Measurements from ENCODE around the gene SLC19A1.

DNA sequence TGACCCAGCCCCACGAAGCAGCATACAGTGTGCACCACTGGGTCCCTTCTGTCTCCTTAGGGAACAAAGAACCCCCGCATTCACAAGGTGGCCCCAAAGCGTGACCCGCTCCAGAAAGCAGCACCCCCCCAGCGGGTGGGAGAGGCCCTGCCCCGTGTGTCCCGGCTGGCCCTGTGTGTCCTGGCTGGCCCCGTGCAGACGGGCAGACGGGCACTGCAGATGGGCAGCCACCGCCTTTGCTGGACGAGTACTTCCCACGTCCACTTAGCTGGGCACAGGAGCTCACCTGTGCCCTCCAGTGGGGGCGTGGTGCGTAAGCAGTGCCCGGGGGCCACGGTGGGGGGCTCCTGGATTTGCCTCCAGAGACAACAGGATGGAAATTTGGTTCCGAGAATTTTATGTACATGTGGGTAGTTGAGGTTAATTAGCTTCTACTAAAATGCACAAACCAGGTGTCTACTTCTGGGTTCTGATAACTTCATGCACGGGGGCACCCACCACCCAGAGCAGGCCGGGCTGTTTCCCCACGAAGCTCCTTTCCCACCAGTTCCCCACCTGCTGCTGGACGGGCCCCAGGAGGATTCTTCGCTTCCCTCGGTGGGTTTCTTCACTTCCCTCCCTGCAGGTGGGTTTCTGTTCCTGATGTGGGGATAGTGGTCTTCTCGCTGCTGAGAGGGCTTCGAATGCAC lies 33.2 kb upstream of the SLC19A1 start:
- TF ChIP-seq POLR2AphosphoS5 (IDR thresholded peaks at IDR 0.05) = no peak
- TF ChIP-seq, protein P1, sequence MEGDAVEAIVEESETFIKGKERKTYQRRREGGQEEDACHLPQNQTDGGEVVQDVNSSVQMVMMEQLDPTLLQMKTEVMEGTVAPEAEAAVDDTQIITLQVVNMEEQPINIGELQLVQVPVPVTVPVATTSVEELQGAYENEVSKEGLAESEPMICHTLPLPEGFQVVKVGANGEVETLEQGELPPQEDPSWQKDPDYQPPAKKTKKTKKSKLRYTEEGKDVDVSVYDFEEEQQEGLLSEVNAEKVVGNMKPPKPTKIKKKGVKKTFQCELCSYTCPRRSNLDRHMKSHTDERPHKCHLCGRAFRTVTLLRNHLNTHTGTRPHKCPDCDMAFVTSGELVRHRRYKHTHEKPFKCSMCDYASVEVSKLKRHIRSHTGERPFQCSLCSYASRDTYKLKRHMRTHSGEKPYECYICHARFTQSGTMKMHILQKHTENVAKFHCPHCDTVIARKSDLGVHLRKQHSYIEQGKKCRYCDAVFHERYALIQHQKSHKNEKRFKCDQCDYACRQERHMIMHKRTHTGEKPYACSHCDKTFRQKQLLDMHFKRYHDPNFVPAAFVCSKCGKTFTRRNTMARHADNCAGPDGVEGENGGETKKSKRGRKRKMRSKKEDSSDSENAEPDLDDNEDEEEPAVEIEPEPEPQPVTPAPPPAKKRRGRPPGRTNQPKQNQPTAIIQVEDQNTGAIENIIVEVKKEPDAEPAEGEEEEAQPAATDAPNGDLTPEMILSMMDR (IDR thresholded peaks at IDR 0.05) = no peak

Measured in prostate gland (tissue), 2 donors.